ENCODE results near the gene CYP24A1. TPM values are rescaled to one million over a fixed set of nuclear protein-coding genes. Genes with fewer than 3 reads are reported as not detected.

The CYP24A1 gene
- total RNA-seq, 4 donors from 2014 or later, result 0.20 TPM; not detected in 3

DNA sequence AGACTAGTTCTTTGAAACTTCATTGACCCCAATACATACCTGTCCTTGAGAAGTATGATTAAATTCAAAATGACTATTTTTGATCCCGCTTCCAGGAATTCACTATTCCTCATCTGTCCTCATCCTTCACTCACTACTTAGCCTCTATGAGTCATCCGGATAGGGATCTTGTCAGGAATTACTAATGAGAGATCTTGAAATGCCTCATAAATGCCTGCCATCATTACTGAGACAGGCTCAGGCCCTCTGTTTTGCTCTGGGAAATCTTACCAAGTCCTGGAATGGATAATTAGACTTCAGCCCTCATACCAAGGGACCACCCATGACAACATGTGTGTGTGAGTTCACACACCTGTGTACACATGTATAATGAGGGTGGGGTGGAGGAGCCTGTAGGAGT lies 2.8 kb upstream of the CYP24A1 start:
- ATAC-seq (no peak), DNase-seq (no peak)
- in situ Hi-C loops (cut with MboI; ENCODE audit: low sequenced_read_pairs in 4 of 4), result no loop called here
- Histone ChIP-seq H3K4me1 (peaks cover 0 to 10% of the 10 kb centered on the region in 2 donors), H3K27me3 (peaks cover 38 to 50% (median 44%) of the 10 kb centered on the region in 3 donors), H3K4me3 (no peak overlapping the region), H3K27ac (no peak overlapping the region), H3K9me3 (no peaks in the 10 kb centered on the region), H3K36me3 (no peaks in the 10 kb centered on the region)
- intact Hi-C loops (cut with DNase I; ENCODE audit: low total_unique reads), result no loop called here
- TF ChIP-seq CTCF (IDR thresholded peaks at IDR 0.05 in 4 of 5, conservative IDR thresholded peaks at IDR 0.05 in 1 of 5), result no peak
- TF ChIP-seq POLR2A (IDR thresholded peaks at IDR 0.05), result no peak

DNA sequence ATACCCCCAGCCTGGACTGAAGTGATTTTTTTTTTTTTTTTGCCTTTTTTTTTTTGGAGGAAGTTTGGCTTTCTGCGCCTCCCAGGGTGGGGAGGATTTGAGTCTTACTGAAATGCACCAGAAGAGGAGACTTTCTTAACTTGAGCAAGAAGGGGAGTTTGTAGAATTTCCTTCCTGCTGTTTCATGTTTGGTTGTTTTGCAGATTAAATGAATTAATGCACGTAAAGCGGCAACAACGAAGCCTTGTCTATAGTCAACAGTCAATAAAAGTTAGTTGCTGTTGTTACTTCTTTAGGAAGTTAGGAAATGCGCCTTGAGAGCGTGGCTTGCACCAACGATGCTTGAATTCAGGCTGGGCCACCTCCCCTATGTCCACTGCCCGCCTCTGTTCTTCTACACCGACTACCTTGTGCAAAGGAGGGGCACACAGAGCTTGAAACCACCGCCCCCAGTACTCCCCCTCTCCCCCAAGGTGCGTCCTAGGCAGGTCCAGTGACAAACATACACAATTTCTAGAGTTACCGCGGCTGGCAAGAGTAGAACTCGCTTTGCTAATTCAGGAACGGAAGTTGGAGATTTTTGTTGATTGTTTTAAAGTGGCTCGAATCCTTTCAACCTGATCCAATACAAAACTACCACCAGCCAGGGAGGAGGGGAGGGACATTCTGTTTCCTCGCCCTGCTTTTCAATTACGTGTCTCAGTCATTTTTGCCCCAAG lies 830 bp upstream of the CYP24A1 start:
- H3K27ac ChIP-seq, result no peak overlapping the region
- in situ Hi-C loops (cut with MboI; ENCODE audit: low sequenced_read_pairs in 4 of 4) (no loop called here), intact Hi-C loops (cut with DNase I; ENCODE audit: low total_unique reads) (no loop called here)
- no peaks in the 10 kb centered on the region for H3K9me3 ChIP-seq
- H3K36me3 ChIP-seq, result no peaks in the 10 kb centered on the region
- TF ChIP-seq CTCF (IDR thresholded peaks at IDR 0.05 in 4 of 5, conservative IDR thresholded peaks at IDR 0.05 in 1 of 5), result no peak
- TF ChIP-seq POLR2A (IDR thresholded peaks at IDR 0.05), result no peak
- ATAC-seq (no peak), DNase-seq (no peak)
- peaks cover 0 to 10% of the 10 kb centered on the region in 2 donors for H3K4me1 ChIP-seq
- peaks cover 52 to 59% (median 54%) of the 10 kb centered on the region in 3 donors for H3K27me3 ChIP-seq
- H3K4me3 ChIP-seq, result no peak overlapping the region

DNA sequence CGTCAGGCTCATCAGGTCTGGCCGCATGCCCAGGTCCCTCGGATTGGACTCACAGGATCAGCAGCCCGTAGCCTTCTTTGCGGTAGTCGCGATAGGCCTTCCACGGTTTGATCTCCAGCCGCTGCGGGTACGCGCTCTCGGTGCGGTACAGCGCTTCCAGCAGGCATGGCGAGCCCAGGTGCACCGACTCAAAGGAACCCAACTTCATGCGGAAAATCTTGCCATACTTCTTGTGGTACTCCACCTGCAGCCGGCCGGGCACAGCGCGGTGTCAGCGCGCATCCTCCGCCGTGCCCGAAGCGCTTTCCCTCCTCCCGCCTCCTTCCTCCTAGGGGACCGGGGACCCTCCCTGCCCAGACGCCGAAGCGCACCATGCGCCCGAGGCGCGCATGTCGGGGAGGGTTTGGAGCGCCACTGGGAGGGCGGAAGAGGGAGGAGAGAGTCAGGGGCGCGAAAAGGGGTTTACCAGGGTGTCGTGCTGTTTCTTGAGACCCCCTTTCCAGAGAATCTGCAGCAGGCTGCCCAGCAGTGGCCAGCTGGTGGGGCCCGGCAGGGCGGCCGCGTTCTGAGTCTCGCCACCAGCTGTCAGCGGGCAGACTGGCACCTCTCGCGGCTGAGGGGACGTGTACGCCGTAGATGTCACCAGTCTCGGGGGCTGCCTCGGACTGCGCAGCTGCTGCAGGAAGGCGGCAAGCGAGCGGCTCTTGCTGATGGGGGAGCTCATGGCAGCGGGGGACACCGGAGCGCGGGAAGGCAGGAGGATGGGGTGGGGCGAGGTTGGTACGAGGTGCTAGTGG lies 732 bp downstream of the CYP24A1 start:
- Histone ChIP-seq H3K27me3 (peaks cover 60 to 62% (median 62%) of the 10 kb centered on the region in 3 donors), H3K9me3 (no peaks in the 10 kb centered on the region), H3K4me1 (peaks cover 0 to 10% of the 10 kb centered on the region in 2 donors), H3K27ac (no peak overlapping the region), H3K4me3 (peak overlapping the region in 1 of 4 donors; percentile 10), H3K36me3 (no peaks in the 10 kb centered on the region)
- TF ChIP-seq CTCF (IDR thresholded peaks at IDR 0.05 in 4 of 5, conservative IDR thresholded peaks at IDR 0.05 in 1 of 5), result no peak
- ATAC-seq (no peak), DNase-seq (no peak)
- in situ Hi-C loops (cut with MboI; ENCODE audit: low sequenced_read_pairs in 4 of 4) (no loop called here), intact Hi-C loops (cut with DNase I; ENCODE audit: low total_unique reads) (no loop called here)

DNA sequence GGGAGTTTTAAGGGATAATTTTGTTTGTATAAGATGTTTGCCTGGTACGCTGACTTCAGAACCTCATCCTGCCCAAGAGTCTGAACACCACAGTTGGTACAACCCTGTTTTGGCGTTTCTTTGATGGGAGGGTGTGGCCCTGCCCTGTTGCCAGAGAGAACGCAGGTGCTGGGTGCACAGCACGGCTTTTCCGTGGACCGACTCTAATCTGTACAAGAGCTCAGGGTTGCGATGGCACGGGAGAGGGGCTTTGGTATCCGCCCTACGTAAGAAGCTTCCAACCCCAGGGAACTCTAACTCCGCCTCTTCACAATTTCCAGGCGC lies 1.3 kb downstream of the CYP24A1 start:
- in situ Hi-C loops (cut with MboI; ENCODE audit: low sequenced_read_pairs in 4 of 4), result no loop called here
- peaks cover 61 to 64% (median 62%) of the 10 kb centered on the region in 3 donors for H3K27me3 ChIP-seq
- ATAC-seq, result no peak
- H3K9me3 ChIP-seq, result no peaks in the 10 kb centered on the region
- H3K27ac ChIP-seq, result no peak overlapping the region
- no peaks in the 10 kb centered on the region for H3K36me3 ChIP-seq
- no peak for TF ChIP-seq POLR2A (IDR thresholded peaks at IDR 0.05)
- TF ChIP-seq CTCF (IDR thresholded peaks at IDR 0.05 in 4 of 5, conservative IDR thresholded peaks at IDR 0.05 in 1 of 5), result no peak
- H3K4me3 ChIP-seq, result peak overlapping the region in 1 of 4 donors; percentile 10
- no peak for DNase-seq
- intact Hi-C loops (cut with DNase I; ENCODE audit: low total_unique reads), result no loop called here
- H3K4me1 ChIP-seq, result peaks cover 0 to 10% of the 10 kb centered on the region in 2 donors
